ENCODE results near the gene HIF1A. TPM values are rescaled to one million over a fixed set of nuclear protein-coding genes. Genes with fewer than 3 reads are reported as not detected.

The HIF1A gene
- total RNA-seq, 2 experiments from 2014 or later: 398 to 417 TPM

GRCh38 chr14:61766151-61766550, 70.8 kb downstream of the HIF1A start:
- H3K4me1 Mint-ChIP-seq (ENCODE audit: low read depth): peaks cover 40% of the 10 kb centered on the region
- no peaks in the 10 kb centered on the region for H3K9me3 Mint-ChIP-seq
- H3K27ac Mint-ChIP-seq: no peak overlapping the region
- H3K36me3 Mint-ChIP-seq (ENCODE audit: low read depth): peaks cover 21% of the 10 kb centered on the region
- H3K4me3 Mint-ChIP-seq: no peak overlapping the region
- H3K27me3 Mint-ChIP-seq (ENCODE audit: low read depth): no peaks in the 10 kb centered on the region
- intact Hi-C loops (cut with micrococcal nuclease): loop anchor here (10.0 kb wide), 1 partner anchor 359 kb away; no protein-coding TSS in a partner anchor
- no peak for DNase-seq
- CTCF ChIA-PET: interaction anchor here (3.3 kb wide), 1 partner anchor 71 kb away, joined by 15 read pairs; no protein-coding TSS in a partner anchor

- Mint-ChIP-seq H3K27me3 (ENCODE audit: low read depth) (no peaks in the 10 kb centered on the region), H3K4me3 (no peak overlapping the region), H3K4me1 (ENCODE audit: low read depth) (peaks cover 27% of the 10 kb centered on the region), H3K27ac (no peak overlapping the region), H3K9me3 (no peaks in the 10 kb centered on the region), H3K36me3 (ENCODE audit: low read depth) (peaks cover 25% of the 10 kb centered on the region)
- intact Hi-C loops (cut with micrococcal nuclease): loop anchor here (10.0 kb wide), 1 partner anchor 357 kb away; no protein-coding TSS in a partner anchor
- DNase-seq: no peak
- CTCF ChIA-PET: interaction anchor here (1.9 kb wide), 1 partner anchor 69 kb away, joined by 11 read pairs; no protein-coding TSS in a partner anchor
Observed at GRCh38 chr14:61768240-61768639, 72.9 kb downstream of the HIF1A start.

- peaks cover 33% of the 10 kb centered on the region for H3K36me3 Mint-ChIP-seq (ENCODE audit: low read depth)
- intact Hi-C loops (cut with micrococcal nuclease): loop anchor here (10.0 kb wide), 1 partner anchor 355 kb away; no protein-coding TSS in a partner anchor
Observed at GRCh38 chr14:61769893-61770292, 74.6 kb downstream of the HIF1A start.

DNA sequence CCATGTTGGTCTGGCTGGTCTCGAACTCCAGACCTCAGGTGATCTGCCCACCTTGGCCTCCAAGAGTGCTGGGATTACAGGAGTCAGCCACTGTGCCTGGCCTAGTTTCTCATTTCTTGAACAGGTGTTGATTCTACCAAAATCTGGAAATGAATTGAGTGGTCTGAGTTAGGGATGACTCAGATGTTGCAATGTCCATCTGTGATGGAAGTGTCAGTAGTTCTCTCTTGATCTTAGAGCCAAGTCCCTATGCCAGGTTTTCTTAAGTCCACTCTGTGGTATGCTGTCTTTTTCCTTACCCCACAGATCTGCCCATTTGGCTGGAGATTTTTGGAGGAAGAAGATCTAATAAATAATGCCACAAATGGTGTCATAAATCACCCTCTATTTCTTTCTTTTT, 79.5 kb downstream of the HIF1A start:
- peaks cover 37% of the 10 kb centered on the region for H3K36me3 Mint-ChIP-seq (ENCODE audit: low read depth)
- H3K27me3 Mint-ChIP-seq (ENCODE audit: low read depth): no peaks in the 10 kb centered on the region
- no peak overlapping the region for H3K27ac Mint-ChIP-seq
- CTCF ChIA-PET: interaction anchor here (1.1 kb wide), 1 partner anchor 12 kb away, joined by 3 read pairs; the partner anchor contains the start of gene SNAPC1
- intact Hi-C loops (cut with micrococcal nuclease): no loop called here
- no peak for DNase-seq
- H3K4me1 Mint-ChIP-seq (ENCODE audit: low read depth): peaks cover 13% of the 10 kb centered on the region
- no peaks in the 10 kb centered on the region for H3K9me3 Mint-ChIP-seq
- no peak overlapping the region for H3K4me3 Mint-ChIP-seq

More at GRCh38 chr14:61769893-61770292, 74.6 kb downstream of the HIF1A start:
- CTCF ChIA-PET: no interaction called here
- H3K27me3 Mint-ChIP-seq (ENCODE audit: low read depth): no peaks in the 10 kb centered on the region
- no peak overlapping the region for H3K27ac Mint-ChIP-seq
- peaks cover 13% of the 10 kb centered on the region for H3K4me1 Mint-ChIP-seq (ENCODE audit: low read depth)
- no peak for DNase-seq
- no peaks in the 10 kb centered on the region for H3K9me3 Mint-ChIP-seq
- H3K4me3 Mint-ChIP-seq: no peak overlapping the region

GRCh38 chr14:61780125-61780524, 84.8 kb downstream of the HIF1A start:
- intact Hi-C loops (cut with micrococcal nuclease): no loop called here

DNA sequence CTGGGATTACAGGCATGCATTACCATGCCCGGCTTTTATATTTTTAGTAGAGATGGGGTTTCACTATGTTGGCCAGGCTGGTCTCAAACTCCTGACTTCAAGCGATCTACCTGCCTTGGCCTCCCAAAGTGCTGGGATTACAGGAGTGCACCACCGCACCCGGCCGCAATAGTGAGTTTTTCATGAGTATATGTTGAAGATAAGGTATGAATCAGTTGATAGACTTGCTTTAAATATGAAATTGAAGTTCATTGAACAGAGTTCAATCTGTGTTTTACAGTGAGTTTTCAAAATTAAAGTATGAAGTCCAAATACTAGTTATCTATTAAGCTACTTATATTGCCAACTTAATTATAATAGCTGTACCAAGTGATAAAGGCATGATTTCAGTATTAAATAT, 102.0 kb downstream of the HIF1A start:
- Mint-ChIP-seq H3K36me3 (ENCODE audit: low read depth) (peaks cover 6% of the 10 kb centered on the region), H3K27me3 (ENCODE audit: low read depth) (no peaks in the 10 kb centered on the region), H3K27ac (no peak overlapping the region), H3K9me3 (no peaks in the 10 kb centered on the region), H3K4me1 (ENCODE audit: low read depth) (no peaks in the 10 kb centered on the region), H3K4me3 (no peak overlapping the region)
- intact Hi-C loops (cut with micrococcal nuclease): no loop called here
- CTCF ChIA-PET: interaction anchor here (0.6 to 1.1 kb wide), 3 partner anchors 93 to 1155 kb away, joined by 3 to 4 read pairs (median 3); no protein-coding TSS in a partner anchor
- DNase-seq: no peak

More at GRCh38 chr14:61780125-61780524, 84.8 kb downstream of the HIF1A start:
- Mint-ChIP-seq H3K27me3 (ENCODE audit: low read depth) (no peaks in the 10 kb centered on the region), H3K4me1 (ENCODE audit: low read depth) (peaks cover 35% of the 10 kb centered on the region), H3K27ac (peak overlapping the region; percentile 77), H3K9me3 (no peaks in the 10 kb centered on the region), H3K36me3 (ENCODE audit: low read depth) (peaks cover 41% of the 10 kb centered on the region), H3K4me3 (no peak overlapping the region)
- DNase-seq: peak; percentile 50
- CTCF ChIA-PET: interaction anchor here (0.9 to 1.1 kb wide), 3 partner anchors 20 to 81 kb away, joined by 3 read pairs; no protein-coding TSS in a partner anchor

Other genes with a start within 250 kb of the HIF1A start
- 1 to 10 TPM; 8.7 to 9.2 TPM for gene SNAPC1, start 66.9 kb downstream of the HIF1A start, total RNA-seq
- under 1 TPM; 0.02 to 0.19 TPM for gene SYT16, start 117.2 kb downstream of the HIF1A start, total RNA-seq

All from activated naive CD4-positive, alpha-beta T cell treated with anti-CD3 and anti-CD28 coated beads for 36 hours (primary cell).